Right lobe of liver (tissue), 6 donors: ENCODE results near the gene PDCD7. TPM values are rescaled to one million over a fixed set of nuclear protein-coding genes. Genes with fewer than 3 reads are reported as not detected.
A peak's percentile ranks its signal among the peaks of the same experiment; 100 is the strongest.

ENCODE experiments used
- ATAC-seq, 4 donors: fragments of 200-7000 bp; cut with Tn5 transposase; one replicate each; pipeline ENCODE4 v1.9.1; 2020; ENCODE audit warnings: mild to moderate bottlenecking in 4 of 4, moderate library complexity in 4 of 4
- DNase-seq, 3 donors: peaks; one replicate each; pipeline ENCODE4 v3.0.0-alpha.2; 2020
- H3K27ac ChIP-seq, 3 donors: fragments of 200-600 bp; one replicate each; pipeline ENCODE4 v1.8.0; 2022
- H3K27me3 ChIP-seq, 2 donors: fragments of 200-600 bp; one replicate each; pipeline ENCODE4 v1.8.0; 2022
- H3K36me3 ChIP-seq, 4 donors: fragments of 200-600 bp; sonication (generic) in 1 of 4; one replicate each; pipeline versions ENCODE4 v1.5.1 to v1.8.0; 2017 to 2022; ENCODE audit warnings: control low read depth in 1 of 4
- H3K4me1 ChIP-seq, 4 donors: fragments of 200-600 bp; sonication (generic) in 1 of 4; one replicate each; pipeline versions ENCODE4 v1.5.1 to v1.8.0; 2017 to 2022; ENCODE audit warnings: control low read depth in 1 of 4
- H3K4me3 ChIP-seq, 3 donors: fragments of 200-600 bp; one replicate each; pipeline ENCODE4 v1.8.0; 2022
- H3K9me3 ChIP-seq, 4 donors: fragments of 200-600 bp; sonication (generic) in 1 of 4; one replicate each; pipeline versions ENCODE4 v1.5.1 to v1.8.0; 2017 to 2022; ENCODE audit warnings: control low read depth in 1 of 4
- POLR2A ChIP-seq: fragments of 450-650 bp; IDR thresholded peaks from one replicate; pipeline ENCODE4 v1.6.1; 2017; ENCODE audit warnings: antibody characterized with exemption, mild to moderate bottlenecking
- WGBS: methylation state at CpG from one replicate; pipeline ENCODE4 v1.1.6; 2018; ENCODE audit warnings: low coverage, low lambda C conversion rate; ENCODE audit not compliant: insufficient coverage; ENCODE audit errors: missing lambda C conversion rate; 5-methylcytosine and 5-hydroxymethylcytosine counted together
- intact Hi-C, 2 donors: fragments of 100-400 bp; cut with DNase I; formaldehyde crosslinking; loops; one replicate each; pipeline versions ENCODE4 v1.11.2 to v1.14.1; 2022
- total RNA-seq, 6 experiments: library from RNA; depleted of rRNA in 2 of 6; stranded (reverse); fragments of >200 nt in 2 of 6; fragmentation: NEBNext Ultra II Directional in 3 of 6; extraction: Animal tissue kit (Norgen Biotek cat#: 25700) in 3 of 6; gene quantifications; one replicate each; pipeline versions ENCODE4 v1.1.0 to v1.2.4, GENCODE V29; 2016 to 2023
- TF ChIP-seq, protein P1 (sequence below), 4 donors: fragments of 200-600 bp in 3 of 4; fragments of 450-650 bp in 1 of 4; IDR thresholded peaks; one replicate each; pipeline versions ENCODE4 v1.5.1 to v1.8.0; 2016 to 2022; ENCODE audit warnings: antibody characterized with exemption in 4 of 4, mild to moderate bottlenecking in 2 of 4
- donor health status: DM: no; HTN: yes; CAD: no.
- donor health status: DM: no; HTN: no; CAD: no.
- donor health status: DM: no; HTN: no; CAD: no.
- donor health status: DM: no; HTN: yes; CAD: no.
- donor health status: DM: no; HTN: yes; CAD: no.

Gene PDCD7
- total RNA-seq, 6 experiments from 2014 or later: 6.3 to 12.2 (median 9.1) TPM

- H3K4me1 ChIP-seq: peaks cover 0 to 4% (median 0%) of the 10 kb centered on the region in 4 donors
- no peak overlapping the region for H3K4me3 ChIP-seq
- peaks cover 0 to 1% of the 10 kb centered on the region in 2 donors for H3K27me3 ChIP-seq
- DNase-seq: no peak
- TF ChIP-seq, protein P1, sequence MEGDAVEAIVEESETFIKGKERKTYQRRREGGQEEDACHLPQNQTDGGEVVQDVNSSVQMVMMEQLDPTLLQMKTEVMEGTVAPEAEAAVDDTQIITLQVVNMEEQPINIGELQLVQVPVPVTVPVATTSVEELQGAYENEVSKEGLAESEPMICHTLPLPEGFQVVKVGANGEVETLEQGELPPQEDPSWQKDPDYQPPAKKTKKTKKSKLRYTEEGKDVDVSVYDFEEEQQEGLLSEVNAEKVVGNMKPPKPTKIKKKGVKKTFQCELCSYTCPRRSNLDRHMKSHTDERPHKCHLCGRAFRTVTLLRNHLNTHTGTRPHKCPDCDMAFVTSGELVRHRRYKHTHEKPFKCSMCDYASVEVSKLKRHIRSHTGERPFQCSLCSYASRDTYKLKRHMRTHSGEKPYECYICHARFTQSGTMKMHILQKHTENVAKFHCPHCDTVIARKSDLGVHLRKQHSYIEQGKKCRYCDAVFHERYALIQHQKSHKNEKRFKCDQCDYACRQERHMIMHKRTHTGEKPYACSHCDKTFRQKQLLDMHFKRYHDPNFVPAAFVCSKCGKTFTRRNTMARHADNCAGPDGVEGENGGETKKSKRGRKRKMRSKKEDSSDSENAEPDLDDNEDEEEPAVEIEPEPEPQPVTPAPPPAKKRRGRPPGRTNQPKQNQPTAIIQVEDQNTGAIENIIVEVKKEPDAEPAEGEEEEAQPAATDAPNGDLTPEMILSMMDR (IDR thresholded peaks at IDR 0.05): no peak
- TF ChIP-seq POLR2A: no peak
- intact Hi-C loops: no loop called here
- WGBS: 92% methylated on average over 2 of the region's 3 CpGs
- no peaks in the 10 kb centered on the region for H3K36me3 ChIP-seq
- H3K27ac ChIP-seq: no peak overlapping the region
- no peak for ATAC-seq
- no peaks in the 10 kb centered on the region for H3K9me3 ChIP-seq
These were observed 61.0 kb downstream of the PDCD7 start for GRCh38 chr15:65072617-65073016.

DNA sequence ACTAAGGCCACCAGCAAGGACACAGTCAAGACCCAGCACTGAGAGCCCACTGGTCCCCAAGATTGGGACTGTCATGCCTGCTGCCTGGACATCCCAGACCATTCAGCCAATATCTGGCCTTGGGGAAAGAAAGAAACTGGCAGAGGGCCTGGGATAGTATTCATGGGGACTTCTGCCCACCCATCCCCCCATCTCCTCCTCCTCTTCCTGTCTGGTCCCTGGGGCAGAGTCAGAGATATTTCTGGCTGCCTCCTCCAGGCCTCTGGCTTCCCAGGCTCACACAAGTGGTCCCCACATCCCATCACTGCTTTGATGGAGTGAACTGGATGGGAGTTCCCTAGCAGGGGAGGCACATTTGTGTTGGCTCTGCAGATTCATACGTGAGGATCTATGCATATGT, 61.6 kb downstream of the PDCD7 start:
- H3K9me3 ChIP-seq: no peaks in the 10 kb centered on the region
- TF ChIP-seq, protein P1 (IDR thresholded peaks at IDR 0.05): no peak
- no peak for TF ChIP-seq POLR2A
- no peak overlapping the region for H3K4me3 ChIP-seq
- H3K27me3 ChIP-seq: peaks cover 0 to 4% of the 10 kb centered on the region in 2 donors
- intact Hi-C loops: no loop called here
- DNase-seq (no peak), ATAC-seq (peak in 1 of 4 donors; percentile 23)
- WGBS: 86% methylated on average over 1 of the region's 1 CpG
- H3K27ac ChIP-seq: no peak overlapping the region
- peaks cover 0 to 6% (median 0%) of the 10 kb centered on the region in 4 donors for H3K4me1 ChIP-seq
- H3K36me3 ChIP-seq: no peaks in the 10 kb centered on the region

GRCh38 chr15:65071381-65071811, 62.2 kb downstream of the PDCD7 start:
- intact Hi-C loops: no loop called here
- TF ChIP-seq, protein P1 (IDR thresholded peaks at IDR 0.05): no peak
- no peak for TF ChIP-seq POLR2A
- WGBS: 60% methylated on average over 2 of the region's 5 CpGs
- no peak for DNase-seq
- Histone ChIP-seq H3K36me3 (no peaks in the 10 kb centered on the region), H3K27ac (no peak overlapping the region), H3K4me3 (no peak overlapping the region), H3K9me3 (no peaks in the 10 kb centered on the region), H3K27me3 (peaks cover 0 to 4% of the 10 kb centered on the region in 2 donors), H3K4me1 (peaks cover 0 to 6% (median 0%) of the 10 kb centered on the region in 4 donors)
- no peak for ATAC-seq

DNA sequence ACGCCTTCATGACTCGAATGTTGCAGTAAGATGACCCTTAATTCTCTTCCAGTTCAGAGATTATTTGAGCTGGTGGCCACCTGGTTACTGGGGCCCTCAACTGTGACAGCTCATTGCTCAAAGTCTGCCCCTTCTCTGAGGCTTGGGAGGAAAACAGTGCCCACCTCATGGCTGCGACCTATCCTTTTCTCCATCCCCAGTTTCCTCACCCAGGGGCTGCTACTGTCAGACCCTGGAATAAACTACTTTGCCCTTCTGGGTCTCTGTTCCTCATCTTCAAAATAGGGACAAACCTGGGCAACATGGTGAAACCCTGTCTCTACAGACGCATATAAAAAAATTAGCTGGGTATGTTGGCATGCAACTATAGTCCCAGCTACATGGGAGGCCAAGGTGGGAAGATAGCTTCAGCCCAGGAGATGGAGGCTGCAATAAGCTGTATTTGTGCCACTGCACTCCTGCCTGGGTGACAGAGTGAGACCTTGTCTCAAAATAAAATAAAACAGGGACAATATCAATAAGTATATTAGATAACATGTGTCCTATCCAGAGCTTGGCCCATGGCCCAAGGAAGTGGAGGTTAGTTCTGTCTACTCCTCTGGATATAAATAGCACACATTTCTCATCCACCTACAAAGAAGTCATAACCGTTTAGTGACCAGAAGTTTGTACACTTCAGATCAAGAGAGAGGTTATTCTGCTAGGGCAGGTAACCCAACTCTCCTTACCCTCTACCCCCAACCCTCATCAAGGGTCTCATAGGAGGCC, 63.6 kb downstream of the PDCD7 start:
- Histone ChIP-seq H3K36me3 (no peaks in the 10 kb centered on the region), H3K27me3 (peaks cover 0 to 4% of the 10 kb centered on the region in 2 donors), H3K4me1 (peaks cover 0 to 6% (median 0%) of the 10 kb centered on the region in 4 donors), H3K4me3 (no peak overlapping the region), H3K27ac (no peak overlapping the region), H3K9me3 (no peaks in the 10 kb centered on the region)
- TF ChIP-seq, protein P1 (IDR thresholded peaks at IDR 0.05): no peak
- no peak for TF ChIP-seq POLR2A
- DNase-seq (no peak), ATAC-seq (no peak)
- intact Hi-C loops: no loop called here
- 72% methylated on average over 3 of the region's 5 CpGs for WGBS
